Neuronal stem cell (in vitro differentiated cells): ENCODE data around the gene SLC12A2.

ENCODE experiments used
- DNase-seq: peaks from one replicate; pipeline ENCODE4 v3.0.0-alpha.2; 2013; ENCODE audit warnings: low spot score
- H2AFZ ChIP-seq: one replicate; pipeline ENCODE4 v1.6.1; 2013; ENCODE audit warnings: mild to moderate bottlenecking, low read length, inconsistent platforms
- H2AK5ac ChIP-seq: 2 replicates; pipeline ENCODE4 v1.6.1; 2013; ENCODE audit warnings: low read depth, mild to moderate bottlenecking, inconsistent platforms, low read length, moderate library complexity, mixed read lengths
- H2BK120ac ChIP-seq: 2 replicates; pipeline ENCODE4 v1.6.1; 2013; ENCODE audit warnings: low read depth, mild to moderate bottlenecking, inconsistent platforms, low read length, moderate library complexity, mixed read lengths
- H2BK12ac ChIP-seq: one replicate; pipeline ENCODE4 v1.6.1; 2013; ENCODE audit warnings: low read length, inconsistent platforms
- H2BK15ac ChIP-seq: 2 replicates; pipeline ENCODE4 v1.6.1; 2013; ENCODE audit warnings: mild to moderate bottlenecking, low read length, inconsistent platforms, mixed read lengths
- H2BK5ac ChIP-seq: one replicate; pipeline ENCODE4 v1.6.1; 2013; ENCODE audit warnings: inconsistent platforms, mild to moderate bottlenecking, low read length, moderate library complexity
- H3K14ac ChIP-seq: one replicate; pipeline ENCODE4 v1.6.1; 2013; ENCODE audit warnings: low read length, inconsistent platforms
- H3K18ac ChIP-seq: 2 replicates; pipeline ENCODE4 v1.6.1; 2013; ENCODE audit warnings: low read length, inconsistent platforms
- H3K23ac ChIP-seq: 2 replicates; pipeline ENCODE4 v1.6.1; 2013; ENCODE audit warnings: low read depth, mild to moderate bottlenecking, mixed read lengths, low read length, inconsistent platforms; ENCODE audit not compliant: poor library complexity
- H3K27ac ChIP-seq: replicated peaks from 3 replicates; pipeline ENCODE4 v1.5.1; 2013; ENCODE audit warnings: low read length, inconsistent platforms
- H3K27me3 ChIP-seq, 3 experiments: 2 replicates each; pipeline ENCODE4 v1.6.1; 2013; ENCODE audit warnings: low read length in 3 of 3, mild to moderate bottlenecking in 2 of 3, inconsistent platforms in 1 of 3, low read depth in 1 of 3, mixed read lengths in 1 of 3, moderate library complexity in 1 of 3; ENCODE audit not compliant: control insufficient read depth in 3 of 3, insufficient read depth in 3 of 3
- H3K36me3 ChIP-seq, 2 donors: replicated peaks in 1 of 2; 2 replicates each; pipeline ENCODE4 v1.6.1; 2013; ENCODE audit warnings: low read length in 2 of 2; ENCODE audit not compliant: control insufficient read depth in 2 of 2, insufficient read depth in 2 of 2
- H3K4ac ChIP-seq: 2 replicates; pipeline ENCODE4 v1.6.1; 2013; ENCODE audit warnings: inconsistent platforms, mild to moderate bottlenecking, low read length, moderate library complexity
- H3K4me1 ChIP-seq, 2 donors: 1 replicate in 1 of 2; 2 replicates in 1 of 2; pipeline ENCODE4 v1.6.1; 2013; ENCODE audit warnings: low read length in 2 of 2, low read depth in 1 of 2; ENCODE audit not compliant: control insufficient read depth in 2 of 2, insufficient read depth in 1 of 2
- H3K4me2 ChIP-seq: one replicate; pipeline ENCODE4 v1.6.1; 2013; ENCODE audit warnings: mild to moderate bottlenecking, low read length, inconsistent platforms; ENCODE audit not compliant: insufficient read depth, poor library complexity, severe bottlenecking
- H3K4me3 ChIP-seq, 2 donors: 2 replicates each; pipeline ENCODE4 v1.5.1; 2013; ENCODE audit warnings: low read length in 2 of 2, mild to moderate bottlenecking in 2 of 2, inconsistent platforms in 1 of 2, moderate library complexity in 1 of 2
- H3K79me1 ChIP-seq: one replicate; pipeline ENCODE4 v1.6.1; 2013; ENCODE audit warnings: low read depth, mild to moderate bottlenecking, inconsistent platforms, low read length, moderate library complexity
- H3K9ac ChIP-seq: one replicate; pipeline ENCODE4 v1.6.1; 2013; ENCODE audit warnings: mild to moderate bottlenecking, low read depth, low read length, inconsistent platforms; ENCODE audit not compliant: poor library complexity
- H3K9me3 ChIP-seq, 2 donors: replicated peaks in 1 of 2; 2 replicates each; pipeline versions ENCODE3 to v1.6.1; 2013; ENCODE audit warnings: low read length in 2 of 2, mild to moderate bottlenecking in 2 of 2, inconsistent platforms in 1 of 2, low read depth in 1 of 2, mixed read lengths in 1 of 2, moderate library complexity in 1 of 2; ENCODE audit not compliant: control insufficient read depth in 2 of 2, insufficient read depth in 1 of 2
- H4K8ac ChIP-seq: one replicate; pipeline ENCODE4 v1.6.1; 2013; ENCODE audit warnings: low read depth, mild to moderate bottlenecking, inconsistent platforms, low read length, moderate library complexity
- H4K91ac ChIP-seq: one replicate; pipeline ENCODE4 v1.6.1; 2013; ENCODE audit warnings: low read length, low read depth, mild to moderate bottlenecking, inconsistent platforms; ENCODE audit not compliant: poor library complexity
- WGBS, 2 donors: extraction: QIAGEN DNeasy Blood & Tissue Kit; methylation state at CpG; one replicate each; pipeline ENCODE4 v1.1.7; 2013; ENCODE audit warnings: missing lambda C conversion rate in 2 of 2, mixed read lengths in 1 of 2; ENCODE audit not compliant: insufficient read length in 2 of 2, insufficient replicate concordance in 1 of 2; ENCODE audit errors: extremely low coverage in 2 of 2; 5-methylcytosine and 5-hydroxymethylcytosine counted together

SLC12A2 gene

DNA sequence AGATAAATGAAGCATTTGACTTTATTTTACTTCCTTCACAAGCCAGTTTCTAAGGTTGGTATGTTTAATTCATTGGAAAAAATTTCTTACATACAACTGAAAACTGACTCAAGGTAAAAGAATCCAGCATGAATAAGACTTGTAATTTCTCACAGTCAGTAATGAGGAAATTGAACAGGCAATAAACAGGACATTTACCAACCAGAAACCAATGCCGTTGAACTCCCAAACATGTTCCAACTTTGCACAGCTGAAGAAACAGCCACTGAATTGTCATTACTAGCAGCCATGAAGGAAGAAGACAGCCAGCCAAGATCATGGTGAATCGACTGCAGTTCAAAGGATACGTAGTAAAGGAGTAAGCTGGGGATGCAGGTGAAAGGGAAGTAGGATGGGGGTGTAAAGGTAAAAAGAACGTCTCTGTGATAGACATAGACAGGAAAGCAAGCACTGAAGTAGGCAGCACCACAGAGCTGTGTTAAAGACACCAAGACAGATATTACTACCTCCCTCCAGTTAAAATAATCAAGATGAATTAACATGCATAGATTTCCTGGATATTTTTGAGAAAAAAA is 21.3 kb upstream of the SLC12A2 start:
- H2BK12ac ChIP-seq = no peak overlapping the region
- H3K36me3 ChIP-seq = no peaks in the 10 kb centered on the region
- H3K23ac ChIP-seq = no peak overlapping the region
- no peak overlapping the region for H3K14ac ChIP-seq
- no peaks in the 10 kb centered on the region for H3K4me1 ChIP-seq
- no peak overlapping the region for H3K4me2 ChIP-seq
- H2BK120ac ChIP-seq = no peak overlapping the region
- no peak overlapping the region for H3K18ac ChIP-seq
- H3K9me3 ChIP-seq = no peaks in the 10 kb centered on the region
- DNase-seq = no peak
- H3K9ac ChIP-seq = no peak overlapping the region
- no peak overlapping the region for H3K27ac ChIP-seq
- no peak overlapping the region for H4K8ac ChIP-seq
- no peaks in the 10 kb centered on the region for H3K79me1 ChIP-seq
- no peak overlapping the region for H3K4ac ChIP-seq
- H3K4me3 ChIP-seq = no peak overlapping the region
- no CpG with 5 or more reads among the region's 4 CpGs for WGBS, 2 donors
- no peak overlapping the region for H2BK15ac ChIP-seq
- no peak overlapping the region for H2BK5ac ChIP-seq
- H2AK5ac ChIP-seq = no peak overlapping the region
- H2AFZ ChIP-seq = no peak overlapping the region
- no peak overlapping the region for H4K91ac ChIP-seq
- H3K27me3 ChIP-seq = no peaks in the 10 kb centered on the region

DNA sequence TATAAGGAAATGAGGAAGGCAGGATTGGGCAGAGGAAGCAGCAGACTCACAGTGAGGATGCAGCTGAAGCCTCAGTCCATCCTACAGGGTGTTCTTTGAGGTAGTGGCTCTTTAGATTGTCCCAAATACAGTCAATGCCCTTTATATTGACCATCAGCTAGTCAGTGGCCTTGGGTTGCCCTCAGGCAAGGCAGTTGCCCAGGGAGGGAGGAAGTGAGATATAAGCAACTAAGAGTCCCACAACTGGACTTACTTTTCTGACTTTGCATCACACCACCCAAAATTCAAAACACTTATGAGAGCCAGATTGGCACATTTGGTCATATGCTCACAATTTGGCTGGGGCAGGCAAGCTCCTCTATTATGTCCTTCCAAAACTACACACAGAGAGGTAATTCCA is 9.4 kb upstream of the SLC12A2 start:
- Histone ChIP-seq H3K9me3 (no peaks in the 10 kb centered on the region), H2AK5ac (no peak overlapping the region), H3K18ac (no peak overlapping the region), H3K27me3 (no peaks in the 10 kb centered on the region), H4K91ac (no peak overlapping the region), H2BK5ac (no peak overlapping the region), H3K27ac (no peak overlapping the region), H2BK12ac (no peak overlapping the region), H3K4me3 (no peak overlapping the region), H3K4me1 (peaks cover 0 to 3% of the 10 kb centered on the region in 2 donors), H2BK15ac (no peak overlapping the region), H3K4me2 (no peak overlapping the region), H3K36me3 (no peaks in the 10 kb centered on the region), H3K4ac (no peak overlapping the region), H4K8ac (no peak overlapping the region), H3K23ac (no peak overlapping the region), H3K9ac (no peak overlapping the region), H3K79me1 (no peaks in the 10 kb centered on the region), H2BK120ac (no peak overlapping the region), H2AFZ (no peak overlapping the region), H3K14ac (no peak overlapping the region)
- DNase-seq = no peak

DNA sequence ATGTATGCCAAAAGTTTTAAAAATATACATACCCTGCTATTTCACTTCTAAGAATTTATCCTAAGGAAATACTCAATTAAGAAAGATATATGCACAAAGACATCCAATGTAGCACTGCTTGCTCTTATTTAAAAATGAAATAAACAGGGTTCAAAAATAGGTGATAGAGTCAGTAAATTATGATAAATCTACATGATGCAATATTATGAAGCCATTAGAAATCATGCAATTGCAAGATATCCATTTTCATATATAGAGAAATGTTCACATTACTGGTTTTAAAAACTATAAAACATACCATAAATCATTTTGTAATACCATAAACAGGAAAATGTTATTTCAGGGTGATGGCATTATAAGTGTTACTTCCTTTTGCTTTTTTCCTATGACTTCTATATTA is 8.6 kb upstream of the SLC12A2 start:
- H4K8ac ChIP-seq = no peak overlapping the region
- no peak overlapping the region for H4K91ac ChIP-seq
- no peak for DNase-seq

DNA sequence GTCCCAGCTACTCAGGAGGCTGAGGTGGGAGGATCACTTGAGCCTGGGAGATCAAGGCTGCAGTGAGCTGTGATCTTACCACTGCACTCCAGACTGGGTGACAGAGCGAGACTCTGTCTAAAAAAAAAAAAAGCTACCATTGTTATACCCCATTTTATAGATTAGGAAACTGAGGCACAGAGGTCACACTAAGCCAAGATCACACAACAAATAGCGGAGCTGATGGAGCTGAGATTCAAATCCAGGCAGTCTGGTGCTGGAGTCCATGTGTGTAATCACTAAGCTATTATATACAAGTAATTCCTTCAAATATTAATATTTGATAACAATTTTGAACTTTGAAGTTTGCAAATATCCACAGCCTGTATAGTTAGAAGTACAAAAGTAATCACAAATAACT is 6.0 kb upstream of the SLC12A2 start:
- Histone ChIP-seq H3K9me3 (no peaks in the 10 kb centered on the region), H3K27me3 (no peaks in the 10 kb centered on the region), H3K36me3 (no peaks in the 10 kb centered on the region), H3K23ac (no peak overlapping the region), H2BK12ac (no peak overlapping the region), H3K9ac (no peak overlapping the region), H3K4me3 (no peak overlapping the region), H2AK5ac (no peak overlapping the region), H2AFZ (no peak overlapping the region), H2BK15ac (no peak overlapping the region), H3K18ac (no peak overlapping the region), H3K79me1 (no peaks in the 10 kb centered on the region), H2BK5ac (no peak overlapping the region), H4K8ac (no peak overlapping the region), H4K91ac (no peak overlapping the region), H3K4ac (no peak overlapping the region), H3K4me1 (peaks cover 1 to 4% of the 10 kb centered on the region in 2 donors), H3K27ac (no peak overlapping the region), H2BK120ac (no peak overlapping the region), H3K4me2 (no peak overlapping the region), H3K14ac (no peak overlapping the region)
- no peak for DNase-seq
- no CpG with 5 or more reads among the region's 2 CpGs for WGBS, 2 donors

More for the DNA sequence above, 8.6 kb upstream of the SLC12A2 start:
- no peaks in the 10 kb centered on the region for H3K79me1 ChIP-seq
- no peak overlapping the region for H2BK12ac ChIP-seq
- no peak overlapping the region for H3K23ac ChIP-seq
- no peak overlapping the region for H3K9ac ChIP-seq
- H2BK15ac ChIP-seq = no peak overlapping the region
- no peak overlapping the region for H3K18ac ChIP-seq
- no peak overlapping the region for H2BK120ac ChIP-seq
- no peak overlapping the region for H3K4ac ChIP-seq
- H3K36me3 ChIP-seq = no peaks in the 10 kb centered on the region
- no peak overlapping the region for H2AK5ac ChIP-seq
- H2AFZ ChIP-seq = no peak overlapping the region
- no peaks in the 10 kb centered on the region for H3K9me3 ChIP-seq
- H3K27ac ChIP-seq = no peak overlapping the region
- no peak overlapping the region for H3K4me2 ChIP-seq
- no peak overlapping the region for H3K4me3 ChIP-seq
- H2BK5ac ChIP-seq = no peak overlapping the region
- peaks cover 0 to 3% of the 10 kb centered on the region in 2 donors for H3K4me1 ChIP-seq
- H3K27me3 ChIP-seq = no peaks in the 10 kb centered on the region
- H3K14ac ChIP-seq = no peak overlapping the region
